COLO668 (cell line): ENCODE results near the gene CEP131.

Experiments used
- DNase-seq: peaks from one replicate; lab custom pipeline; 2025; ENCODE audit not compliant: unreplicated experiment; lab: John Stamatoyannopoulos, UW

Gene CEP131

GRCh38 chr17:81189670-81190530, 32.9 kb downstream of the CEP131 start:
- no peak for DNase-seq

- no peak for DNase-seq
These were observed 33.7 kb downstream of the CEP131 start for GRCh38 chr17:81189016-81189415.

GRCh38 chr17:81188491-81188840, 34.3 kb downstream of the CEP131 start:
- DNase-seq: no peak

- DNase-seq: no peak
These were observed 34.9 kb downstream of the CEP131 start for GRCh38 chr17:81187586-81188490.

- no peak for DNase-seq
These were observed 35.6 kb downstream of the CEP131 start for GRCh38 chr17:81187120-81187519.

GRCh38 chr17:81186203-81186602, 36.6 kb downstream of the CEP131 start:
- DNase-seq: no peak

GRCh38 chr17:81184555-81184954, 38.2 kb downstream of the CEP131 start:
- DNase-seq: no peak

- no peak for DNase-seq
These were observed 39.0 kb downstream of the CEP131 start for GRCh38 chr17:81183807-81184206.

- no peak for DNase-seq
These were observed 39.4 kb downstream of the CEP131 start for GRCh38 chr17:81183316-81183715.

- no peak for DNase-seq
These were observed 40.2 kb downstream of the CEP131 start for GRCh38 chr17:81182596-81182995.

- DNase-seq: no peak
These were observed 41.0 kb downstream of the CEP131 start for GRCh38 chr17:81181811-81182185.

GRCh38 chr17:81180836-81181810, 41.6 kb downstream of the CEP131 start:
- DNase-seq: no peak

GRCh38 chr17:81179861-81180260, 42.9 kb downstream of the CEP131 start:
- no peak for DNase-seq

GRCh38 chr17:81179220-81179619, 43.5 kb downstream of the CEP131 start:
- DNase-seq: no peak

GRCh38 chr17:81178136-81179091, 44.4 kb downstream of the CEP131 start:
- DNase-seq: no peak

GRCh38 chr17:81176666-81177065, 46.1 kb downstream of the CEP131 start:
- DNase-seq: no peak

GRCh38 chr17:81173762-81174155, 49.0 kb downstream of the CEP131 start:
- DNase-seq: no peak

GRCh38 chr17:81173052-81173761, 49.6 kb downstream of the CEP131 start:
- DNase-seq: no peak

- DNase-seq: no peak
These were observed 50.8 kb downstream of the CEP131 start for GRCh38 chr17:81171941-81172340.
